ENCODE measurements around the gene CPB2.

CPB2 gene

GRCh38 chr13:46104868-46105267, at the start of gene CPB2:
Gene CPB2 (minus strand): TSS chr13:46105033. CDS start chr13:46105009, 24 bp downstream.
- no peak for DNase-seq

DNA sequence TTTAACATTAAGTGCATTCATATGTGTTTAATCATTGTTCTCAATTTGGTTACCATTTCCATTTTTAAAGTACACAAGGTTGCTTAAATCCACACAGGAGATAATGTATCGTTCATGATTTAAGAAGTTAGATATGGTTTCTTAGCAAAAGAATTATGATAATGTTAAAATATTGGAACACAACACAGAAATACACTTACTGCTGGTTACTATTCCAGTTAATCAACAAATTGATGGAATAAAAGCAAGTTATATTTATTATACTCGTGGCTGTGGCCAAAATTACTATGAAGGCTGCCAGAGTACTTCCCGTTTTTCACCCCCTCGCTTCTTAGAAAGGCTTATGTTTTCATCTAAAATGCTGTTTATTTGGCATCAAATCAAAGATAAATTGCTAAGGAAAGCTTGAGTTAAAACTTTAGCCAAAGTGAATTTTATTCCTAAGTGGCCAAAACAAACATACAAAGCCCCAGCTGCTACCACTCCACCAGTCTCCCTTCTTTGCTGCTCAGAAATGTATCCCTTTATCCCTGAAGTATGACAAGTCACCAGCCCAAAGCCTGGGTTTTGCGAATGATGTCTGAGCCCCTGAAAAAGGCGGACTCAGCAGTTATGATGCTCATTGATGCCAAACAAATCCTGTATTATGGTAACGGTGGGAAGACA, 49.4 kb upstream of the CPB2 start:
- DNase-seq: no peak

DNA sequence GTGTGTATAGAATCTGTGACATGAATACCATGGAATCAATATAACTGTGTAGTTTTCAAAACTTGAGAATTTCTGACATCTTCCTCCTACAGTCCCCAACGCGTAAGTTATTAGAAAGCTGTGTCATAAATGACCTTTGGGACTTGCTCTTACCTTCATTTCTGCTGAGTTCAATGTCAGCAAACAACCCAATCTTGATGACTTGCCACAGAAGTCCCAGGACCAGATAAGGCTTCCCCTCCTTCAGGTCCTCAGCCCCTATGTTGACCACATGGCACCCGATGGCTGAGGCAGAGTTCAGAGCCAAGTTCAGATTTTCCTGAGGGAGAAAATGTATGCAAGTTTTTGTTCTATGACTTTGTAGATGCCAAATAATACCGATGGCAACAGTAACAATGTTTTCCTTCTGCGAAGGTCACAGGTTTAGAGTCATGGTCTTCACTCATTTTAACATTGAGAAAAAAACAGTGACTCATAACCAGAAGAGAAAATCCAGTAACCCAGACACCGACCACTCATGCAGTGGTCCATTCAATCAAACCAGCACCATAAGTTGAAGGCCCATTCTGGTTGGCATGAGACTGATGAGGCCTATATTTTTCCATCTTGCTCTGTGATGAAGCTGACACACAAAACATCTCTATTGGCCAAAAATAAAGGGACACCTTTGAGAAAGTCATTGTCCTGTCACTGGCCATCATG, 47.9 kb upstream of the CPB2 start:
- no peak for DNase-seq

- no peak for DNase-seq
Observed at GRCh38 chr13:46150134-46150693, 45.4 kb upstream of the CPB2 start.

- DNase-seq: no peak
Observed at GRCh38 chr13:46149272-46150133, 44.7 kb upstream of the CPB2 start.

DNA sequence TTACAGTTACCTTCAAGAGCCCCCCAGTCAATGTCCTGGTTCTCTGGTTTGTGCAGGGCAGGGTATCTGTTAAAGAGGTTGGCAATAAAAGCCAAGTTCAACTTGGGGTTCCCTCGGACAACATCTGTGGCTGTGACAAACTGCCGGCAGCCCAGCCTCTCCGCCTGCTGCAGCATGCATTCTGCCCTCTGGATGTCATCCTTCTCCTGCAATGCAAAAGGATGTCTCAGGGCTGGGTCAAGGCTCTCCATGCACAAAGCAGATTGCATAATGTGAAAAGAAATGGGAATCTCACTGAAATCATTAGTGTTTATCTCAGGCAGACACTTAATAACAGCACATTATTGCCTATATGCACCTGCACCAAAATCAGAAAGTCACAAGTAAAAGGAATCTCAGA, 42.1 kb upstream of the CPB2 start:
- no peak for DNase-seq

DNA sequence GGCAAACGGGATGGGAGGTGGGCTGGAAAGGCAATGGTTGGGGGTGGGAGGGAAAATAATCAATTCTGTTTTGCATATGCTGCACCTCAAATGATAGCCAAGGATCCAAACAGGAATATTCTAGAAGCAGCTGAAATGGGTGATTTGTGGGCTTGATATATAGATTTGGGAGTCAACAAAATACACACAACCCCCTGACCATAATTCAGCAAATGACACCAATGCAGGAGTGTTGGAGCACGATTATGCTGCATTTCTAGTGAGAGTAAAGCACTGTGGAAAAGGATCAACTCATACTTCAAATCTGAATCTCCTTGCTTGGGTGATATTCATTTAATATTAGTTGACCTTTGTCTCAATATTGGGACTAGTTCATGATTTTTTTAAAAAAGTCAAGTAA, 41.1 kb upstream of the CPB2 start:
- DNase-seq: no peak

DNA sequence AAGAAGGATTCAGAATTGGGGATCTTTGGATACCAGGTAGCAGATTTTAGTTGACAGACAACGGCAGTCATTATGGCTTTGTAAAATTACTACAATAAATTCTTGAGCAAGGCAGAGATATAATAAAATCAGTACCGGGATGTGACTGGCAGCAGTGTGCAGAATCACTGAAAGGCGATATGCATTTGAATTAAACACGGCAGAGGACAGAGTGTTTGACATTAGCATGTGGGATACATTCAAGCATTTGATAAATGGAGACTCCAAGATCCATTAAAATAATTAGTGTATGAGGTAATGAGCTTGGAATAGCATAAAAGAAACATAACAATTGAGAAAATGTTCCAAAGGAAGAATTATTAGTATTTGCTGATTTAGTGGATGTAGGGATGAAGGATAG, 40.3 kb upstream of the CPB2 start:
- DNase-seq: no peak

DNA sequence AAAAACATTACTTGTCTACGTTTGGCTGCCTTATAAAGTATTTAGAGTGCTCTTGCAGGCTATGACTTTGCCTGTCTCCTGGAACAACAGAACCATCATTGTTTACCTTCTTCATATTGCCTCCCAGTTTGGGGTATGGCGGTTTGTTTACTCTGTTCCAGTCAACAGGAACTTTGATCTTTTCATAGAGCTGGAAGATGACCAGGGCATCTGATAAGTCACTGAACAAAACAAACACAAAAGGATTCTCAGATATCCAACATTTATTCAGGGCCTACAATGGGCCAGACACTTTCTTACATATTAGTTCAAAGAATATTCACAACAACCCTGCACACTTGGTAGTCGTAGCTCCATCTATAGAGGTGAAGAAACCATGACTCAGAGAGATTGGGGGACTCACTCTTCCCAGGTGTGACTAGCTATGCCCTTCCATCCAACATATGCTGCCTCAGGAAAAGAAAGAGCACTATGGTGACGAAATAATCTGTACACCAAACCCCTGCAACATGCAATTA, 38.4 kb upstream of the CPB2 start:
- DNase-seq: no peak

DNA sequence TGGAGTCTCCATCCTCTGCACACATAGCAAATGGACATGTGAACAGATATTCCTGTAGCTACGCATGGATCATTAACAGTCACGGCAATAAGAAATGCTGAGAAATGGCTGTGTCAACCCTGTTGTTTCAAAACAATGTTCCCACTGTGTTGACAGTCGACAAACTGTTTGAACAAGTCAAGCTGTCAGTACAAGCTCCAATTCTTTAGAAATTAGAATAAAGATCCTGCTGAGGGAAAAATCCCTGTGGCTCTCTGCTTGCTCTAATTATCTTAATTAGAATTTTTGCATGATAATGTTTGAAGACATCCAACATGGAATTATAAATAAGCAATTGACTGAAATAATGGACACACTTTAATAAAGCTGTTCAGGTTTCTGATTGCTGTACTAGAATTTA, 37.9 kb upstream of the CPB2 start:
- DNase-seq: no peak

GRCh38 chr13:46140044-46140443, 35.2 kb upstream of the CPB2 start:
- no peak for DNase-seq

GRCh38 chr13:46137627-46138317, 32.9 kb upstream of the CPB2 start:
- DNase-seq: no peak

GRCh38 chr13:46136688-46137087, 31.9 kb upstream of the CPB2 start:
- DNase-seq: no peak

- no peak for DNase-seq
Observed at GRCh38 chr13:46134961-46135522, 30.2 kb upstream of the CPB2 start.

DNA sequence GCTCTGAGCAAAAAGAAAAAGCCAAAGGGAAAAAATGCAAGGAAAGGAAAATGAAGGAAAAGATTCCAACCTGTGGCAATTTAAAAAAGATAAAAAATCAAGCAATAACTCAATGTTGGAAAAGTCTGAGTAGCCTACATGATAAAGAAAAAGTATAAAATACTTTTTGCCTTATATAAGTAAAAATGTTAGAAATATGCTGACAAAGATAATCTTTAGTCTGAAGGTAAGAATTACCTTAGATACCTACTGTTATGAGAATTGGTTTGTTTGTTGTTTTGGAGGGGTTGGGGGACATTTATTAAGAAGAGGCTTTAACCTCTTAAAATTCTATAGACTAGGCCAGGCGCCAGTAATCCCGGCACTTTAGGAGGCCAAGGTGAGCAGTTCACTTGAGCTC, 29.7 kb upstream of the CPB2 start:
- DNase-seq: no peak

DNA sequence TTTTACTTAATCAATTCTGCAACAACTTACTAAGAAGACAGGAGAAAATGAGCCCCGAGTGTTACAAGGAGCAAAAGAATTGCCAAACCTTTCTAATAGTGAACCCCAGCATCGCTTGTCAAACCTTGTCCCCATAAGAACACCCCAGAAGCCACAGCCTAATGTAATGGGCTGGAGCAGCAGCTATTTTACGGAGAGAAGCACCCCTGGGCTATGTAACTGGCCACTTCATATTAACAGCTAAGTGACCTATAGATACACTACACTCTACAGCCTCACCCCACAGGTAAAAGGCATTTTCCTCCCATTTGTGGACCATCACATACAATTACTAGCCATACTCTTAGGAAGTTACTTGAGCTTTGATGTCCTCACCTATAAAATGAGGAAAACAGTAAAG, 27.3 kb upstream of the CPB2 start:
- no peak for DNase-seq

GRCh38 chr13:46131705-46132104, 26.9 kb upstream of the CPB2 start:
- no peak for DNase-seq

DNA sequence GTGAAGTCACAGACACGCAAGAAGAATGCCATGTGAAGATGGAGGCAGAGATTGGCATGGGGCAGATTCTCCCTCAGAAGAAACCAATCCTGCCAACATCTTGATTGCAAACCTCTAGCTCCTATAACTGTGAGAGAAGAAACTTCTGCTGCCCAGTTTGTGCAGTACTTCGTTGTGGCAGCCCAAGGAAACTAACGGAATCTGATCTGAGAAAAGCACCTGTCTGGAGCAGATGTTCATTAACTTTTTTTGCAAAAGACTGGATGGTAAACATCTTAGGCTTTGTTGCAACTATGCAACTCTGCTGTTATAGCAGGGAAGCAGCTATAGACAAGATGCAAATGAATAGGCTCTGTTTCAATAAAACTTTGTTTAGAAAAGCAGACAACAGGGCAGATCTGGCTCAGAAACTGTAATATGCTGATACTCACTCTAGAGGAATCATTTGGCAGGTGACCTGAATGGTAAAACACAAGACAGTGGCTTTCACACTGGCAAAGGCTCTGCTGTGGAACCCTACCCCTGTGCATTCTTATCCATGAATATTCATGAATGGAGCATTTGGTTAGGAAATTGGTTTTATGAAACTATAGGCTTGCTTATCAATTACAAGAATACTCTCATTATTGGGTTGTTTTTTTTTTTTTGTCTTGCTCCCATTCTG, 25.3 kb upstream of the CPB2 start:
- DNase-seq: no peak

- no peak for DNase-seq
Observed at GRCh38 chr13:46129124-46129523, 24.3 kb upstream of the CPB2 start.

DNA sequence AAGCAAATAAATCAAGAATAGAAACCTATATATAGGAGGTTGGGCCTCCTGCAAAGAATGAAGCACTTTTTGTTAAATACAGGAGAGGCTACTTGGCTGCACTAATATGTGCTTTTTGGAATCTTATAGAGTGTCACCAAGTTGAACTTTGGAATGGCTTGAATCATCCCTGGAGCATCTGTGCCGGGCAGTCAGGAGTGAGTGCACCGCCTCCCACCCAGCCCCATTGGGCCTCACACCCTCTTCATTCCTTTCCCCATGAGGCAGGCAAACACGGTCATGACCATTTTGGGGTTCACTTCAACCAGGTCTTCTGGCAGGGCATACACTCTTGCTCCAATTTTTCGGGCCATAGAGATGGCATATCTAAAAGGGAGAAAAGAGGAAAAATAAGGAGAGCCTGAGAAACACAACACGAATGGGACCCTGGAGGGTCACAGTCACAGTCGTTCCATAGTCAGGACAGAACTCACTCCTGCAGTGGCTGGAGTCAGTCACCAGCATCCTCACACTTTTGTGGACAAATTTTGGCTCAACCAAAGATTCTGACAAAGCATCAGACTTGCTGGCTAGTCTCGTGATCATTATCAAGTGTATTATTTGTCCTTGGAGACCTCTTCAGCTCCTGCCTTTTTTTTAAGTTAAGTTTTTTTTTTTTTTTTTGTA, 22.7 kb upstream of the CPB2 start:
- DNase-seq: no peak

Data from NCI-H446 treated with DMSO at 0.1 percent for 48 hours (cell line).